ENCODE data around the gene TUBA1C. TPM values are rescaled to one million over a fixed set of nuclear protein-coding genes. Genes with fewer than 3 reads are reported as not detected.

The TUBA1C gene
- total and polyA plus RNA-seq, 9 of the 15 experiments (the other 6 are each of a cell fraction or from before 2014, with no cell fraction given) = 755 to 3,012 (median 914) TPM

- TF ChIP-seq YY1 (IDR thresholded peaks at IDR 0.05; ENCODE audit: borderline replicate concordance in 1 of 3, control insufficient read depth in 1 of 3, extremely low read depth in 1 of 3, insufficient read depth in 3 of 3, insufficient read length in 1 of 3, insufficient replicate concordance in 2 of 3, low read depth in 1 of 3, low read length in 2 of 3) (no peak), MXI1 (IDR thresholded peaks at IDR 0.05; ENCODE audit: low read depth, low read length) (no peak), STAG1 (CRISPR knock-in tag; IDR thresholded peaks at IDR 0.05; ENCODE audit: borderline replicate concordance) (no peak), HLTF (IDR thresholded peaks at IDR 0.05) (no peak), KAT2B (IDR thresholded peaks at IDR 0.05; ENCODE audit: low read depth, low read length) (no peak), GTF2F1 (IDR thresholded peaks at IDR 0.05; ENCODE audit: low read depth, low read length) (no peak), FOXK1 (CRISPR knock-in tag; IDR thresholded peaks at IDR 0.05; ENCODE audit: borderline replicate concordance) (no peak), USF1 (CRISPR knock-in tag; IDR thresholded peaks at IDR 0.05) (no peak), KLF1 (tag; IDR thresholded peaks at IDR 0.05) (no peak), KDM4B (IDR thresholded peaks at IDR 0.05; ENCODE audit: borderline replicate concordance in 2 of 2, low read depth in 1 of 2) (no peak), ZKSCAN1 (IDR thresholded peaks at IDR 0.05; ENCODE audit: low read depth, low read length) (no peak), HNRNPL (IDR thresholded peaks at IDR 0.05; ENCODE audit: low read depth, low read length) (no peak), BCOR (IDR thresholded peaks at IDR 0.05) (no peak), NFATC3 (IDR thresholded peaks at IDR 0.05) (no peak), MYBL2 (IDR thresholded peaks at IDR 0.05; ENCODE audit: low read depth) (no peak), MYBL2 (CRISPR knock-in tag; IDR thresholded peaks at IDR 0.05; ENCODE audit: borderline replicate concordance) (no peak), DPF2 (IDR thresholded peaks at IDR 0.05) (no peak), NCOA6 (IDR thresholded peaks at IDR 0.05) (no peak), ZNF3 (CRISPR knock-in tag; IDR thresholded peaks at IDR 0.05) (no peak), ZNF740 (CRISPR knock-in tag; IDR thresholded peaks at IDR 0.05) (0 out of 2 replicates have a peak, but pooled peaks have one; percentile 23), ZNF740 (tag; IDR thresholded peaks at IDR 0.05) (no peak), CBX1 (IDR thresholded peaks at IDR 0.05; ENCODE audit: low read depth) (no peak)
Observed at GRCh38 chr12:49283541-49284429, 18.9 kb downstream of the TUBA1C start (continued).

Data from K562 (cell line).